HL-60/S4 treated with retinoic acid at 250 ng/mL for 4 days and 3 days (cell line): ENCODE measurements around the gene SLC5A2.
"Not testable (repeated sequence)": the region's sequence is repeated elsewhere in the genome, so short reads cannot be mapped to it uniquely, and the experiment has no call there.

Experiments
- in situ Hi-C: fragments of 300-500 bp; cut with MboI; formaldehyde crosslinking; loops from 2 replicates; pipeline ENCODE4 v1.7.0; 2022; ENCODE audit warnings: low sequenced_read_pairs

SLC5A2 gene

DNA sequence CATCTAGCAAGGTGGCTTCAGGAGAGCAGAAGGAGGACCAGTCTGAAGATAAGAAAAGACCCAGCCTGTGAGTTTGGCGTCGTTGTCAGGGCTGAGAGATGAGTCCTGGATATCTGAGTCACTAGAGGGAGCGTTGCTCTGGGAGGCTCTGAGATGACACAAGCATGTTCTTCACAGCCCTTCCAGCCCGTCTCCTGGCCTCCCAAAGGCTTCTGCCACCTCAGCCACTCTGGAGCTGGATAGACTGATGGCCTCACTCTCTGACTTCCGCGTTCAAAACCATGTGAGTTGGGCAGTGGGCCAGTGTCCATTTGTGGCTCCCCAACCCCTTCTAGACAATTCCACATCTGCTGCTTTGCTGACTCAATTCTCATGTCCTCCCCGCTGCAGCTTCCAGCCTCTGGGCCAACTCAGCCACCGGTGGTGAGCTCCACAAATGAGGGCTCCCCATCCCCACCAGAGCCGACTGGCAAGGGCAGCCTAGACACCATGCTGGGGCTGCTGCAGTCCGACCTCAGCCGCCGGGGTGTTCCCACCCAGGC lies 8.7 kb upstream of the SLC5A2 start:
- in situ Hi-C loops: no loop called here

GRCh38 chr16:31474773-31475738 lies 7.9 kb upstream of the SLC5A2 start:
- in situ Hi-C loops: no loop called here

GRCh38 chr16:31475946-31476302 lies 7.0 kb upstream of the SLC5A2 start:
- in situ Hi-C loops: no loop called here

DNA sequence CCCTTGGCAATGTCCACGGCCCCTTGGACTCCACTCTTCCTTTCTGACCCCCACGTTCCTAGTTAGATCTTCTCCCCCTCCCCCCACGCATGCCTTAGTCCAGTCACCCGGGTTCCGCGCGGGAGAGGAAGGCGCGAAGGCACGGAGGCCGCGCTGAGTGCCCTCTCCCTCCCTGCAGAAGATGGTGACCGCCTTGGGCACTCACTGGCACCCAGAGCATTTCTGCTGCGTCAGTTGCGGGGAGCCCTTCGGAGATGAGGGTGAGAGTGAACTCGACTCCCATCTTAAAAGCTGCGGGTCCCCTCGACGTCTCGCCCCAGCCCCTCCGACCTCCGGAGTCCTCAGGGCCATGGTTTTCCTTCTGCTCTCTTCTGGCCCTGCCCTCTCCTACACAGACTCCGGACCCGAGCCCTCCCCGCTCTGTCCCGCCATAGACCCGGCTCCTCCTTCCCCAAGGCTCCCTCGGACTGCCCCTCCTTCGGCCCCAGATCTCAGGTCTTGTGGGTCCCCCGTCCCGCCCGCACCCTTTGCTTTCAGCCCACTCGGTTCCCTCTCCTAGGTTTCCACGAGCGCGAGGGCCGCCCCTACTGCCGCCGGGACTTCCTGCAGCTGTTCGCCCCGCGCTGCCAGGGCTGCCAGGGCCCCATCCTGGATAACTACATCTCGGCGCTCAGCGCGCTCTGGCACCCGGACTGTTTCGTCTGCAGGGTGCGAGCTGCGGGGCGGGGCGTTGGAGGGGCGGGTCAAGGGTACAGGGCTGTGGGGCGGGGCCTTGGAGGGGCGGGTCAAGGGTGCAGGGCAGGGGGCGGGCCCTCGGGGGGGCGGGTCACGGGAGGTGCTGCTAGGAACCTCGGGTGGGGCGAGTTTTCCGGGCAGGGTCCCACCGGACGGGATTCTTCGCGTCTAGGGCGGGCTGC lies 6.4 kb upstream of the SLC5A2 start:
- in situ Hi-C loops: no loop called here

- in situ Hi-C loops: no loop called here
Measured at GRCh38 chr16:31477220-31478216, 5.4 kb upstream of the SLC5A2 start.

DNA sequence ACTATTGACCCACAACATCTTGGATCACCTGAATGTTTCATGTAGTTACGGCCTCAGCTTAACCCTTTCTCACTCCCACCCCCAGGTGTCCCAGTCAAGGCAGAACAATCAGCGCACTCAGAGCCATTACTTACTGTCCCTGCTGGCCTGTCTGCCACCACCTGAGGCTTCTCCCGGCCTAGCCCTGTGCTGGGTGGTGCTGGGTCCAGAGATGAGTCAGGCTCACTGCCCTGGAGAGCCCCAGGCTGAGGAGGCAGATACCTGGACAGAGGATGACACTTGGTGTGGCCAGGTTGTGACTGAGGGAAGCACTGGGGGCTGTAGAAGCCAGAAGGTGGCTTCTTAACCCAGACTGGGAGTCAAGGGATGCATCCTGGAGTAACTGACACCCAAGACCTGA lies 4.0 kb upstream of the SLC5A2 start:
- in situ Hi-C loops: no loop called here

DNA sequence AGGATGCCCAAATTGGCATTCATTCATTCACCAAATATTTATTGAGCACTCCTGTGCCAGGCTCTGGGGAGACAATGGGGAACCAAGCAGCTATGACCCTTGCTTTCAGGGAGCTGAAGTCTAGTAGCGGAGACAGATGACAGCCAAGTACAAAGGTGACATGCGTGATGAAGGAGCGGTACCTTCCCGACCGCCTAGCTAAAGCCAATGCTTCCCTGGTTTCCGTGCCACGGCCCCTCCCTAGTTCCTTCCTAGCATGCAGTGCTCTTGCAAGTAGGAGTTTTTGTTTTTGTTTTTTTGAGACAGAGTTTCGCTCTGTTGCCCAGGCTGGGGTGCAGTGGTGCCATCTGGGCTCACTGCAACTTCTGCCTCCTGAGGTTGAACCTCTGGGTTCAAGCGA lies 3.2 kb upstream of the SLC5A2 start:
- in situ Hi-C loops: no loop called here

DNA sequence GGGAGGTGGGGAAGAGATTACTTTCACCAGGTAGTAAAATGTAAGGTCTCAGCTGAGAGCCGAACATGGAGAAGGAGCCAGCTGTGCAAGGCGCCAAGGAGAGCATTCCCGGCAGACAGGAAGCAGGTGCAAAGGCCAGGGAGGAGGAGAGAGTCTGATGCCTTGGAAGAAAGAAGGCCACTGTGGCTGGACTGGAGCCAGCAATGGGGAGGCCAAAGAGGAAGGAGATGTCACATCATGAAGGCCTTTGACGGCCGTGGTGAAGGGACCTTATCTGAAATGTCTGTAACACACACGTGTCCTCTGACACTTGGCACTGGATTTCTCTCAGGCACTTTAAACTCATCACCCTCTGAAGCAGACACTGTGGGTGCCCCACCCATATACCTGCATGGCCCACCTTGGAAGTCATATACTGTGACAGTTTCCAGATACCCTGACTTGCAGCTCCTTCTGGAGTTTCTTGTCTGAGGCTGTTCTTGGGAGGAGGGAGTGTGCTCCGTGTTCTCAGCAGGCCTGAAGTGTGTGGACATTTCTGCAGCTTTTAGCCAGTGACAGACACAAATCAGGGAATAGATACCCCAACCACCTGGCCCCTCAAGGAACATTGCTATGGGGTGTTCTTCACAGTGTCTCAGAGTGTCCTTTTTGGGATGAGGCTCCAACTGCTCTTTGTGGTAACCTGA lies 1.9 kb upstream of the SLC5A2 start:
- in situ Hi-C loops: no loop called here

GRCh38 chr16:31484048-31484447 lies 1.1 kb downstream of the SLC5A2 start:
- in situ Hi-C loops: not testable (repeated sequence)

GRCh38 chr16:31484491-31485171 lies 1.7 kb downstream of the SLC5A2 start:
- in situ Hi-C loops: no loop called here

- in situ Hi-C loops: no loop called here
Measured at GRCh38 chr16:31485571-31485970, 2.6 kb downstream of the SLC5A2 start.

DNA sequence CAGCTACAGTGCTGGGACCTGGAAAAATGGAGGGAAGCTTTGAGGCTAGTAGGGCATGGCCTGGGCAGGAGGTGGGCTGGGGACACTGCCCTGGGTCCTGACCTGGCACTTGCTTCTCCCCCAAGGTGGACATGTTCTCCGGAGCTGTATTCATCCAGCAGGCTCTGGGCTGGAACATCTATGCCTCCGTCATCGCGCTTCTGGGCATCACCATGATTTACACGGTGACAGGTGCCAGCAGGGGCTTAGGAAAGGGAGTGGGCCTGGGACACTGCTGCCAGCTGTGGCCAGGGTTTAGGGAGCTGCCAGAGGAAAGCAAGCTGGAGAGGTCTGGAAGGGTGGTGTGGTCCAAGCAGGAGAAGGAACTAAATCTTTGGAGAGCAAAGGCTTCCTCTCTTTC lies 3.1 kb downstream of the SLC5A2 start:
- in situ Hi-C loops: no loop called here

GRCh38 chr16:31487071-31487719 lies 4.3 kb downstream of the SLC5A2 start:
- in situ Hi-C loops: no loop called here

DNA sequence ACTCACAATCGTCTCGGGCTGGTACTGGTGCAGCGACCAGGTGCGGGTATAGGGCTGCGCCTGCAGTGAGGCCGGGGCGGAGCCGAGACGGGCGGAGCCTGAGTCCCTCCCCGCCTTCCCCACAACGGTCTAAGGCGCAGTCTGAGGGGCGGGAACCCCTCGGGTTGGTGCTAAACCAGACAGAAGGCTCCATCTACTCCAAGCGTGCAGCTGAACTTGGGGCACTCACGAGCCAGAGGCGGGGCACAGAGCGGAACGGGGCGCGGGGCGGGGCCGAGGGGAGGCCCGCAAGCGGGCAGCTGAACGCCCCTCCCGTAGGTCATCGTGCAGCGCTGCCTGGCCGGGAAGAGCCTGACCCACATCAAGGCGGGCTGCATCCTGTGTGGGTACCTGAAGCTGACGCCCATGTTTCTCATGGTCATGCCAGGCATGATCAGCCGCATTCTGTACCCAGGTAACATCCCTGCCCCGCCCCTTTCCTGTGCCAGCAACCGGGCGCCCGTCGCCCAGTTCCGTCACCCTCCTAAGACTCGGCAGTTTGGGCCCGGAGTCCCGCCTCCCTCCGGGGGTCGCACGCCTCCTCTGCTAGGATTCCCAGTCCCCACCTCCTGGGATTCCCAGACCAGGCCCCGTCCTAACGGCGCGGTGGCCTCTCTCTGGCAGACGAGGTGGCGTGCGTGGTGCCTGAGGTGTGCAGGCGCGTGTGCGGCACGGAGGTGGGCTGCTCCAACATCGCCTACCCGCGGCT lies 5.0 kb downstream of the SLC5A2 start:
- in situ Hi-C loops: no loop called here

GRCh38 chr16:31488468-31489297 lies 5.8 kb downstream of the SLC5A2 start:
- in situ Hi-C loops: no loop called here

- in situ Hi-C loops: no loop called here
Measured at GRCh38 chr16:31489298-31489564, 6.3 kb downstream of the SLC5A2 start.
